HEK293 (cell line): ENCODE data around the gene TIMP2.

ENCODE experiments used
- CTCF ChIA-PET: fragments of 350-600 bp; formaldehyde crosslinking; extraction: SDS; loops from one replicate; lab custom pipeline; 2021; ENCODE audit warnings: antibody characterized with exemption; lab: Yijun Ruan, JAX
- POLR2A ChIA-PET: fragments of 300-600 bp; formaldehyde crosslinking; extraction: SDS; loops from one replicate; lab custom pipeline; 2020; ENCODE audit warnings: antibody characterized with exemption, inconsistent platforms; lab: Yijun Ruan, JAX
- H3K27ac ChIP-seq: fragments of 200-500 bp; sonication (Bioruptor generic); 2 replicates; pipeline ENCODE4 v1.5.1; 2014; ENCODE audit warnings: low read depth, low read length, control low read depth, inconsistent platforms; ENCODE audit errors: extremely low read depth
- H3K36me3 ChIP-seq, 2 experiments: fragments of 200-500 bp in 1 of 2; sonication (Bioruptor generic) in 1 of 2; 1 replicate in 1 of 2; 2 replicates in 1 of 2; pipeline ENCODE4 v1.5.1; 2014 to 2017; ENCODE audit warnings: inconsistent platforms in 2 of 2, low read length in 2 of 2; ENCODE audit not compliant: control insufficient read depth in 2 of 2, insufficient read depth in 1 of 2
- H3K4me1 ChIP-seq: fragments of 200-500 bp; sonication (Bioruptor generic); 2 replicates; pipeline ENCODE4 v1.5.1; 2014; ENCODE audit warnings: mild to moderate bottlenecking, low read length, inconsistent platforms; ENCODE audit not compliant: control insufficient read depth, insufficient read depth
- H3K4me3 ChIP-seq: 2 replicates; pipeline ENCODE4 v1.5.1; 2011; ENCODE audit warnings: low read depth, mild to moderate bottlenecking, control low read depth, low read length, moderate library complexity
- H3K9me3 ChIP-seq: fragments of 200-500 bp; sonication (Bioruptor generic); 2 replicates; pipeline ENCODE4 v1.5.1; 2014; ENCODE audit warnings: low read depth, low read length, inconsistent platforms; ENCODE audit not compliant: control insufficient read depth, insufficient read depth
- KLF7 ChIP-seq: fragments of 450-650 bp; formaldehyde crosslinking; IDR thresholded peaks from 2 replicates; pipeline ENCODE4 v1.5.1; 2016; ENCODE audit warnings: missing biosample characterization, missing genetic modification characterization, borderline replicate concordance
- OVOL3 ChIP-seq: fragments of 450-650 bp; formaldehyde crosslinking; IDR thresholded peaks from 2 replicates; pipeline ENCODE4 v1.5.1; 2016; ENCODE audit warnings: missing biosample characterization, missing genetic modification characterization
- SP2 ChIP-seq: fragments of 450-650 bp; formaldehyde crosslinking; IDR thresholded peaks from 2 replicates; pipeline ENCODE4 v1.5.1; 2016; ENCODE audit warnings: missing biosample characterization, missing genetic modification characterization
- SP7 ChIP-seq: fragments of 450-650 bp; formaldehyde crosslinking; IDR thresholded peaks from 2 replicates; pipeline ENCODE4 v1.5.1; 2016; ENCODE audit warnings: missing biosample characterization, missing genetic modification characterization
- ZFHX2 ChIP-seq: fragments of 450-650 bp; formaldehyde crosslinking; conservative IDR thresholded peaks from 2 replicates; pipeline ENCODE4 v1.5.1; 2016; ENCODE audit warnings: missing biosample characterization, missing genetic modification characterization
- ZIC2 ChIP-seq: fragments of 450-650 bp; formaldehyde crosslinking; IDR thresholded peaks from 2 replicates; pipeline ENCODE4 v1.5.1; 2016; ENCODE audit warnings: missing biosample characterization, missing genetic modification characterization
- ZNF121 ChIP-seq: fragments of 450-650 bp; formaldehyde crosslinking; IDR thresholded peaks from 2 replicates; pipeline ENCODE4 v1.5.1; 2016; ENCODE audit warnings: missing biosample characterization, missing genetic modification characterization
- ZNF174 ChIP-seq: fragments of 450-650 bp; formaldehyde crosslinking; IDR thresholded peaks from 2 replicates; pipeline ENCODE4 v1.5.0; 2017; ENCODE audit warnings: missing biosample characterization, mild to moderate bottlenecking, missing genetic modification characterization
- ZNF629 ChIP-seq: fragments of 450-650 bp; formaldehyde crosslinking; IDR thresholded peaks from 2 replicates; pipeline ENCODE4 v1.5.1; 2017; ENCODE audit warnings: missing biosample characterization, missing genetic modification characterization
- ZNF664 ChIP-seq: fragments of 450-650 bp; formaldehyde crosslinking; IDR thresholded peaks from 2 replicates; pipeline ENCODE4 v1.5.1; 2016; ENCODE audit warnings: missing biosample characterization, missing genetic modification characterization
- TF ChIP-seq, protein P1 (sequence below): fragments of 450-650 bp; formaldehyde crosslinking; IDR thresholded peaks from 2 replicates; pipeline ENCODE4 v1.5.1; 2017; ENCODE audit warnings: missing biosample characterization, missing genetic modification characterization
- TF ChIP-seq, protein P2 (sequence below): fragments of 450-650 bp; formaldehyde crosslinking; conservative IDR thresholded peaks from 2 replicates; pipeline ENCODE4 v1.5.1; 2016; ENCODE audit warnings: low read depth, missing biosample characterization, missing genetic modification characterization
- TF ChIP-seq, protein P3 (sequence below): fragments of 450-650 bp; formaldehyde crosslinking; IDR thresholded peaks from 2 replicates; pipeline ENCODE4 v1.5.1; 2016; ENCODE audit warnings: missing biosample characterization, missing genetic modification characterization
- TF ChIP-seq, protein P4 (sequence below): fragments of 450-650 bp; formaldehyde crosslinking; IDR thresholded peaks from 2 replicates; pipeline ENCODE4 v1.5.1; 2016; ENCODE audit warnings: missing biosample characterization, missing genetic modification characterization

Gene TIMP2

DNA sequence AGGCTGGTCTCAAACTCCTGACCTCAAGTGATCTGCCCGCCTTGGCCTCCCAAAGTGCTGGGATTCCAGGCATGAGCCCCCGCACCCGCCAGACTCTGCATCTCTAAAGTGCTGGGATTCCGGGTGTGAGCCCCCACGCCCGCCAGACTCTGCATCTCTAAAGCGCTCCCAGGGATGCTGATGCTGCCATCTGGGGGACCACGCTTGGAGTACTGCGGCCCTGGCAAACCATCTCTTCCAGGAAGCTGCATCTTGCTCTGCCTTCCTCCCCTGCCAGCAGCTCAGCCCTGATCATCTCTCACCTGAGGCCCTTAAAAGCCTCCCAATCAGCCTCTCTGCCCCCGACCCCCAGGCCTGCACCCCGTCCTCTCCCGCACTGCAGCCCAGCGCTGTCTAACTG, 26.2 kb downstream of the TIMP2 start:
- TF ChIP-seq, protein P1, sequence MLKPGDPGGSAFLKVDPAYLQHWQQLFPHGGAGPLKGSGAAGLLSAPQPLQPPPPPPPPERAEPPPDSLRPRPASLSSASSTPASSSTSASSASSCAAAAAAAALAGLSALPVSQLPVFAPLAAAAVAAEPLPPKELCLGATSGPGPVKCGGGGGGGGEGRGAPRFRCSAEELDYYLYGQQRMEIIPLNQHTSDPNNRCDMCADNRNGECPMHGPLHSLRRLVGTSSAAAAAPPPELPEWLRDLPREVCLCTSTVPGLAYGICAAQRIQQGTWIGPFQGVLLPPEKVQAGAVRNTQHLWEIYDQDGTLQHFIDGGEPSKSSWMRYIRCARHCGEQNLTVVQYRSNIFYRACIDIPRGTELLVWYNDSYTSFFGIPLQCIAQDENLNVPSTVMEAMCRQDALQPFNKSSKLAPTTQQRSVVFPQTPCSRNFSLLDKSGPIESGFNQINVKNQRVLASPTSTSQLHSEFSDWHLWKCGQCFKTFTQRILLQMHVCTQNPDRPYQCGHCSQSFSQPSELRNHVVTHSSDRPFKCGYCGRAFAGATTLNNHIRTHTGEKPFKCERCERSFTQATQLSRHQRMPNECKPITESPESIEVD (tag by site-specific recombination) = no peak
- TF ChIP-seq KLF7 (tag by site-specific recombination) (no peak), SP7 (tag by site-specific recombination) (no peak), ZNF629 (no peak), ZFHX2 (tag by site-specific recombination) (no peak), OVOL3 (tag by site-specific recombination) (no peak), ZNF121 (tag by site-specific recombination) (no peak), ZNF664 (tag by site-specific recombination) (no peak), ZIC2 (tag by site-specific recombination) (no peak), ZNF174 (tag by site-specific recombination) (no peak)
- TF ChIP-seq, protein P2, sequence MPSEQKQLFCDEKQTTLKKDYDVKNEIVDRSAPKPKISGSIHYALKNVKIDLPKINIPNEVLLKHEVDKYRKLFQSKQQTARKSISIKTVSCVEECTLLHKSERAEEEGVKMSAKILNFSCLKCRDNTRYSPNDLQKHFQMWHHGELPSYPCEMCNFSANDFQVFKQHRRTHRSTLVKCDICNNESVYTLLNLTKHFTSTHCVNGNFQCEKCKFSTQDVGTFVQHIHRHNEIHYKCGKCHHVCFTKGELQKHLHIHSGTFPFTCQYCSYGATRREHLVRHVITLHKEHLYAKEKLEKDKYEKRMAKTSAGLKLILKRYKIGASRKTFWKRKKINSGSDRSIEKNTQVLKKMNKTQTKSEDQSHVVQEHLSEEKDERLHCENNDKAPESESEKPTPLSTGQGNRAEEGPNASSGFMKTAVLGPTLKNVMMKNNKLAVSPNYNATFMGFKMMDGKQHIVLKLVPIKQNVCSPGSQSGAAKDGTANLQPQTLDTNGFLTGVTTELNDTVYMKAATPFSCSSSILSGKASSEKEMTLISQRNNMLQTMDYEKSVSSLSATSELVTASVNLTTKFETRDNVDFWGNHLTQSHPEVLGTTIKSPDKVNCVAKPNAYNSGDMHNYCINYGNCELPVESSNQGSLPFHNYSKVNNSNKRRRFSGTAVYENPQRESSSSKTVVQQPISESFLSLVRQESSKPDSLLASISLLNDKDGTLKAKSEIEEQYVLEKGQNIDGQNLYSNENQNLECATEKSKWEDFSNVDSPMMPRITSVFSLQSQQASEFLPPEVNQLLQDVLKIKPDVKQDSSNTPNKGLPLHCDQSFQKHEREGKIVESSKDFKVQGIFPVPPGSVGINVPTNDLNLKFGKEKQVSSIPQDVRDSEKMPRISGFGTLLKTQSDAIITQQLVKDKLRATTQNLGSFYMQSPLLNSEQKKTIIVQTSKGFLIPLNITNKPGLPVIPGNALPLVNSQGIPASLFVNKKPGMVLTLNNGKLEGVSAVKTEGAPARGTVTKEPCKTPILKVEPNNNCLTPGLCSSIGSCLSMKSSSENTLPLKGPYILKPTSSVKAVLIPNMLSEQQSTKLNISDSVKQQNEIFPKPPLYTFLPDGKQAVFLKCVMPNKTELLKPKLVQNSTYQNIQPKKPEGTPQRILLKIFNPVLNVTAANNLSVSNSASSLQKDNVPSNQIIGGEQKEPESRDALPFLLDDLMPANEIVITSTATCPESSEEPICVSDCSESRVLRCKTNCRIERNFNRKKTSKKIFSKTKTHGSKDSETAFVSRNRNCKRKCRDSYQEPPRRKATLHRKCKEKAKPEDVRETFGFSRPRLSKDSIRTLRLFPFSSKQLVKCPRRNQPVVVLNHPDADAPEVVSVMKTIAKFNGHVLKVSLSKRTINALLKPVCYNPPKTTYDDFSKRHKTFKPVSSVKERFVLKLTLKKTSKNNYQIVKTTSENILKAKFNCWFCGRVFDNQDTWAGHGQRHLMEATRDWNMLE (tag by site-specific recombination) = no peak
- TF ChIP-seq, protein P3, sequence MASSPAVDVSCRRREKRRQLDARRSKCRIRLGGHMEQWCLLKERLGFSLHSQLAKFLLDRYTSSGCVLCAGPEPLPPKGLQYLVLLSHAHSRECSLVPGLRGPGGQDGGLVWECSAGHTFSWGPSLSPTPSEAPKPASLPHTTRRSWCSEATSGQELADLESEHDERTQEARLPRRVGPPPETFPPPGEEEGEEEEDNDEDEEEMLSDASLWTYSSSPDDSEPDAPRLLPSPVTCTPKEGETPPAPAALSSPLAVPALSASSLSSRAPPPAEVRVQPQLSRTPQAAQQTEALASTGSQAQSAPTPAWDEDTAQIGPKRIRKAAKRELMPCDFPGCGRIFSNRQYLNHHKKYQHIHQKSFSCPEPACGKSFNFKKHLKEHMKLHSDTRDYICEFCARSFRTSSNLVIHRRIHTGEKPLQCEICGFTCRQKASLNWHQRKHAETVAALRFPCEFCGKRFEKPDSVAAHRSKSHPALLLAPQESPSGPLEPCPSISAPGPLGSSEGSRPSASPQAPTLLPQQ = no peak
- POLR2A ChIA-PET = no interaction called here
- H3K4me3 ChIP-seq = no peak overlapping the region
- H3K36me3 ChIP-seq = peaks cover 0 to 4% of the 10 kb centered on the region in 2 experiments; a peak in 1 of 3 replicates
- H3K4me1 ChIP-seq = no peaks in the 10 kb centered on the region; the same call in 1 of the 2 replicates
- no peaks in the 10 kb centered on the region for H3K9me3 ChIP-seq
- CTCF ChIA-PET = interaction anchor here (0.5 to 0.8 kb wide), 2 partner anchors 82 to 184 kb away, joined by 3 read pairs; no protein-coding TSS in a partner anchor
- H3K27ac ChIP-seq = no peak overlapping the region

DNA sequence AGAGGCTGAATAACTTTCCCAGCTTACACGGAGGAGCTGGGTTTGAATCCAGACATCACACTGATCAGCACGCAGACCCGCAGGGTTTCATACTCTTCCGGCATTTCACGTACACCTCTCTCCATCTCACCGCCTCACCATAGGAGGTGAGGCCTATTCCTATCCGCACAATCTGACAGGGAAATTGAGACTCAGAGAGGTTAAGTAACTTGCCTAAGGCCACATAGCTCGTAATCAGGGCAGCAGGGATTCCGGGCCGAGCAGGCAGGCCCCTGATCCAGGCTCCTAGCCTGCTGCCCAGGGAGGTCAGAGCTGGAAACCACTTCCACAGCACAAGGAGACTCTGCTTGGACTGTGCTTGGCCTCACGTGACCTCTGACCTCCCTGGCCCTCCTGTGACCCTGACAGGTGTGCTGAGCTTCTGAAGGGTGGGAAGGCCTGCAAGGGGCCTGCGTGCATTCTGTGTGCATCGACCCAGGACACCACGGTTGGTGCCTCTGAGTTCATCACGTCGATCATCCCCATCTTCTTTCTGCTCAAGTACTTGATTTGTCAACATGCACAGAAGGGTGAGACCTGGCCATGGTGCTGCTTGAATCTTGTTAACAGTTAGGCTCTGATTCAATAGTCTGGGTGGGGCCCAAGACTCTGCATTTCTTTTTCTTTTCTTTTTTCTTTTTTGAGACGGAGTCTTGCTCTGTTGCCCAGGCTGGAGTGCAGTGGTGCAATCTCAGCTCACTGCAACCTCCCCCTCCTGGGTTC, 26.9 kb downstream of the TIMP2 start:
- H3K9me3 ChIP-seq = no peaks in the 10 kb centered on the region
- peaks cover 0 to 7% of the 10 kb centered on the region in 2 experiments; a peak in 2 of 3 replicates for H3K36me3 ChIP-seq
- POLR2A ChIA-PET = no interaction called here
- no peak overlapping the region for H3K27ac ChIP-seq
- no peaks in the 10 kb centered on the region; the same call in 1 of the 2 replicates for H3K4me1 ChIP-seq
- CTCF ChIA-PET = interaction anchor here (0.5 kb wide), 1 partner anchor 185 kb away, joined by 3 read pairs; no protein-coding TSS in a partner anchor
- no peak overlapping the region for H3K4me3 ChIP-seq
- no peak for TF ChIP-seq SP2 (tag by site-specific recombination)
- TF ChIP-seq, protein P4, sequence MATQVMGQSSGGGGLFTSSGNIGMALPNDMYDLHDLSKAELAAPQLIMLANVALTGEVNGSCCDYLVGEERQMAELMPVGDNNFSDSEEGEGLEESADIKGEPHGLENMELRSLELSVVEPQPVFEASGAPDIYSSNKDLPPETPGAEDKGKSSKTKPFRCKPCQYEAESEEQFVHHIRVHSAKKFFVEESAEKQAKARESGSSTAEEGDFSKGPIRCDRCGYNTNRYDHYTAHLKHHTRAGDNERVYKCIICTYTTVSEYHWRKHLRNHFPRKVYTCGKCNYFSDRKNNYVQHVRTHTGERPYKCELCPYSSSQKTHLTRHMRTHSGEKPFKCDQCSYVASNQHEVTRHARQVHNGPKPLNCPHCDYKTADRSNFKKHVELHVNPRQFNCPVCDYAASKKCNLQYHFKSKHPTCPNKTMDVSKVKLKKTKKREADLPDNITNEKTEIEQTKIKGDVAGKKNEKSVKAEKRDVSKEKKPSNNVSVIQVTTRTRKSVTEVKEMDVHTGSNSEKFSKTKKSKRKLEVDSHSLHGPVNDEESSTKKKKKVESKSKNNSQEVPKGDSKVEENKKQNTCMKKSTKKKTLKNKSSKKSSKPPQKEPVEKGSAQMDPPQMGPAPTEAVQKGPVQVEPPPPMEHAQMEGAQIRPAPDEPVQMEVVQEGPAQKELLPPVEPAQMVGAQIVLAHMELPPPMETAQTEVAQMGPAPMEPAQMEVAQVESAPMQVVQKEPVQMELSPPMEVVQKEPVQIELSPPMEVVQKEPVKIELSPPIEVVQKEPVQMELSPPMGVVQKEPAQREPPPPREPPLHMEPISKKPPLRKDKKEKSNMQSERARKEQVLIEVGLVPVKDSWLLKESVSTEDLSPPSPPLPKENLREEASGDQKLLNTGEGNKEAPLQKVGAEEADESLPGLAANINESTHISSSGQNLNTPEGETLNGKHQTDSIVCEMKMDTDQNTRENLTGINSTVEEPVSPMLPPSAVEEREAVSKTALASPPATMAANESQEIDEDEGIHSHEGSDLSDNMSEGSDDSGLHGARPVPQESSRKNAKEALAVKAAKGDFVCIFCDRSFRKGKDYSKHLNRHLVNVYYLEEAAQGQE (tag by site-specific recombination) = peak; percentile 85
- TF ChIP-seq, all 188 proteins: peak for 1
